ENCODE data around the gene ATAD3C. TPM values are rescaled to one million over a fixed set of nuclear protein-coding genes. Genes with fewer than 3 reads are reported as not detected.
"Not testable (repeated sequence)": the region's sequence is repeated elsewhere in the genome, so short reads cannot be mapped to it uniquely, and the experiment has no call there.

ATAD3C gene
- total and polyA plus RNA-seq, 2 of the 8 experiments (the other 6 are each of a cell fraction or from before 2014, with no cell fraction given) = 2.0 to 2.7 TPM

GRCh38 chr1:1455366-1455884 is 5.9 kb downstream of the ATAD3C start (continued):
- TF ChIP-seq, protein P1, sequence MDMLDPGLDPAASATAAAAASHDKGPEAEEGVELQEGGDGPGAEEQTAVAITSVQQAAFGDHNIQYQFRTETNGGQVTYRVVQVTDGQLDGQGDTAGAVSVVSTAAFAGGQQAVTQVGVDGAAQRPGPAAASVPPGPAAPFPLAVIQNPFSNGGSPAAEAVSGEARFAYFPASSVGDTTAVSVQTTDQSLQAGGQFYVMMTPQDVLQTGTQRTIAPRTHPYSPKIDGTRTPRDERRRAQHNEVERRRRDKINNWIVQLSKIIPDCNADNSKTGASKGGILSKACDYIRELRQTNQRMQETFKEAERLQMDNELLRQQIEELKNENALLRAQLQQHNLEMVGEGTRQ (IDR thresholded peaks at IDR 0.05; ENCODE audit: low read length) = no peak
- TF ChIP-seq GTF2F1 (IDR thresholded peaks at IDR 0.05; ENCODE audit: borderline replicate concordance, low read depth, low read length) (no peak), MAFK (IDR thresholded peaks at IDR 0.05; ENCODE audit: low read depth, low read length) (no peak)

GRCh38 chr1:1455934-1456333 is 6.4 kb downstream of the ATAD3C start:
- not testable (repeated sequence) for DNase-seq (ENCODE audit: low read depth in 1 of 2, low spot score in 2 of 2); FAIRE-seq
- 81% methylated on average over 3 of the region's 15 CpGs; no CpG with 5 or more reads in 1 of the 2 experiments for WGBS, 2 experiments (ENCODE audit: extremely low coverage in 1 of 2, insufficient coverage in 1 of 2, insufficient read length in 1 of 2, insufficient replicate concordance in 2 of 2, low coverage in 1 of 2, low lambda C conversion rate in 2 of 2, missing lambda C conversion rate in 1 of 2)

More at GRCh38 chr1:1455934-1456333, 6.4 kb downstream of the ATAD3C start:
- H2AFZ ChIP-seq (ENCODE audit: low read length); H3K9me3 ChIP-seq (ENCODE audit: insufficient read depth in 2 of 2, low read depth in 1 of 2, low read length in 1 of 2); H4K8ac ChIP-seq (ENCODE audit: extremely low read depth, insufficient read depth, low read length); H3K36me3 ChIP-seq (ENCODE audit: control insufficient read depth in 2 of 4, insufficient read depth in 4 of 4, low read length in 3 of 4); H4K91ac ChIP-seq (replicated peaks; ENCODE audit: insufficient read length, low read length); H2AK5ac ChIP-seq (ENCODE audit: low read depth, low read length); H3K27me3 ChIP-seq (replicated peaks in 1 of 4; ENCODE audit: control insufficient read depth in 3 of 4, extremely low read depth in 1 of 4, insufficient read depth in 3 of 4, low read length in 3 of 4); H3K18ac ChIP-seq (ENCODE audit: extremely low read depth, low read length); H2BK15ac ChIP-seq (ENCODE audit: low read length); H3K14ac ChIP-seq (ENCODE audit: insufficient read length); H2BK20ac ChIP-seq (ENCODE audit: low read length); H3K27ac ChIP-seq (ENCODE audit: low read depth, low read length); H2BK12ac ChIP-seq (ENCODE audit: low read depth, low read length); H2BK5ac ChIP-seq (ENCODE audit: low read depth, low read length); H3K23me2 ChIP-seq (ENCODE audit: low read depth, low read length); H3K4me2 ChIP-seq (ENCODE audit: insufficient read depth in 1 of 2, low read depth in 2 of 2, low read length in 2 of 2); H3K79me1 ChIP-seq (ENCODE audit: low read depth, low read length); H3K56ac ChIP-seq (replicated peaks; ENCODE audit: insufficient read length, low read depth, low read length); H4K20me1 ChIP-seq (replicated peaks in 1 of 2; ENCODE audit: control insufficient read depth in 1 of 2, insufficient read depth in 2 of 2, low read length in 2 of 2); H3K79me2 ChIP-seq (ENCODE audit: control insufficient read depth in 1 of 2, insufficient read depth in 2 of 2, low read length in 2 of 2); POLR2A ChIA-PET (ENCODE audit: partially characterized antibody); H3K9ac ChIP-seq (replicated peaks in 1 of 4; ENCODE audit: extremely low read depth in 1 of 4, low read depth in 3 of 4, low read length in 3 of 4); H3K4me1 ChIP-seq (replicated peaks in 1 of 4; ENCODE audit: control insufficient read depth in 3 of 4, insufficient read depth in 4 of 4, low read length in 3 of 4); H4K5ac ChIP-seq (ENCODE audit: insufficient read length, low read depth, low read length); H3K4ac ChIP-seq (replicated peaks; ENCODE audit: insufficient read length, low read depth, low read length); H3K4me3 ChIP-seq (ENCODE audit: extremely low read depth in 1 of 4, insufficient read depth in 2 of 4, low read depth in 3 of 4, low read length in 4 of 4); H3K23ac ChIP-seq (ENCODE audit: insufficient read length); CTCF ChIA-PET (ENCODE audit: partially characterized antibody); H2BK120ac ChIP-seq (replicated peaks; ENCODE audit: low read depth, low read length): not testable (repeated sequence)

Measured in H1 (cell line).